HG03196 (cell line): Measurements from ENCODE around the gene NLRP10.
A peak's percentile ranks its signal among the peaks of the same experiment; 100 is the strongest.
"Not testable (repeated sequence)": the region's sequence is repeated elsewhere in the genome, so short reads cannot be mapped to it uniquely, and the experiment has no call there.

Experiments
- ATAC-seq: cut with Tn5 transposase; IDR thresholded peaks from one replicate; pipeline ENCODE4 v1.9.1; 2021; ENCODE audit not compliant: unreplicated experiment

Gene NLRP10

GRCh38 chr11:7965386-7965785 lies at the start of gene NLRP10:
NLRP10 (minus strand) TSS chr11:7965447; CDS start chr11:7963495, 1,952 bp downstream.
- ATAC-seq, result no peak

GRCh38 chr11:8013833-8014232 lies 48.6 kb upstream of the NLRP10 start:
- no peak for ATAC-seq

- no peak for ATAC-seq
These were observed 46.8 kb upstream of the NLRP10 start for GRCh38 chr11:8011981-8012444.

GRCh38 chr11:8011371-8011770 lies 46.1 kb upstream of the NLRP10 start:
- no peak for ATAC-seq

GRCh38 chr11:8009856-8010255 lies 44.6 kb upstream of the NLRP10 start:
- no peak for ATAC-seq

GRCh38 chr11:8008212-8008611 lies 43.0 kb upstream of the NLRP10 start:
- ATAC-seq, result no peak

- ATAC-seq, result peak; percentile 65
These were observed 41.2 kb upstream of the NLRP10 start for GRCh38 chr11:8006349-8006977.

GRCh38 chr11:8005556-8005955 lies 40.3 kb upstream of the NLRP10 start:
- no peak for ATAC-seq

- ATAC-seq, result no peak
These were observed 38.8 kb upstream of the NLRP10 start for GRCh38 chr11:8004008-8004407.

- ATAC-seq, result no peak
These were observed 37.9 kb upstream of the NLRP10 start for GRCh38 chr11:8003187-8003586.

- ATAC-seq, result no peak
These were observed 37.4 kb upstream of the NLRP10 start for GRCh38 chr11:8002676-8003075.

GRCh38 chr11:8000390-8000789 lies 35.1 kb upstream of the NLRP10 start:
- no peak for ATAC-seq

GRCh38 chr11:7999795-8000194 lies 34.5 kb upstream of the NLRP10 start:
- no peak for ATAC-seq

- ATAC-seq, result no peak
These were observed 29.5 kb upstream of the NLRP10 start for GRCh38 chr11:7994581-7995278.

- ATAC-seq, result not testable (repeated sequence)
These were observed 22.3 kb upstream of the NLRP10 start for GRCh38 chr11:7987560-7987883.

GRCh38 chr11:7986768-7987559 lies 21.7 kb upstream of the NLRP10 start, which contains the start of gene EIF3F:
EIF3F (plus strand) TSS chr11:7987337; CDS start chr11:7987353, 16 bp downstream.
- peak; percentile 98 for ATAC-seq

- ATAC-seq, result no peak
These were observed 18.8 kb upstream of the NLRP10 start for GRCh38 chr11:7983832-7984590.

- ATAC-seq, result peak; percentile 40
These were observed 17.4 kb upstream of the NLRP10 start for GRCh38 chr11:7982582-7983119.

GRCh38 chr11:7981619-7982157 lies 16.4 kb upstream of the NLRP10 start:
- ATAC-seq, result no peak

GRCh38 chr11:7977232-7977917 lies 12.1 kb upstream of the NLRP10 start:
- no peak for ATAC-seq
